H9 (cell line): ENCODE measurements around the gene DOCK10. TPM values are rescaled to one million over a fixed set of nuclear protein-coding genes. Genes with fewer than 3 reads are reported as not detected.

Experiments used
- DNase-seq: peaks from one replicate; pipeline ENCODE4 v3.0.0-alpha.2; 2017
- H2AFZ ChIP-seq: one replicate; pipeline ENCODE4 v1.6.1; 2013; ENCODE audit warnings: mild to moderate bottlenecking, low read length, control low read depth, moderate library complexity
- H2AK5ac ChIP-seq: 2 replicates; pipeline ENCODE4 v1.6.1; 2013; ENCODE audit warnings: low read length, control low read depth, mixed read lengths; ENCODE audit not compliant: insufficient read length
- H2BK120ac ChIP-seq: one replicate; pipeline ENCODE4 v1.6.1; 2013; ENCODE audit warnings: low read depth, mild to moderate bottlenecking, low read length, control low read depth, inconsistent platforms; ENCODE audit not compliant: poor library complexity, severe bottlenecking
- H2BK12ac ChIP-seq: 2 replicates; pipeline ENCODE4 v1.6.1; 2013; ENCODE audit warnings: low read length, control low read depth, mixed read lengths, low read depth; ENCODE audit not compliant: insufficient read length
- H2BK15ac ChIP-seq: 2 replicates; pipeline ENCODE4 v1.6.1; 2013; ENCODE audit warnings: low read depth, low read length, control low read depth
- H2BK20ac ChIP-seq: one replicate; pipeline ENCODE4 v1.6.1; 2013; ENCODE audit warnings: low read depth, mild to moderate bottlenecking, low read length, control low read depth, inconsistent platforms; ENCODE audit not compliant: poor library complexity, severe bottlenecking
- H2BK5ac ChIP-seq: 2 replicates; pipeline ENCODE4 v1.6.1; 2013; ENCODE audit warnings: low read length, control low read depth, mixed read lengths; ENCODE audit not compliant: insufficient read length
- H3K14ac ChIP-seq: 2 replicates; pipeline ENCODE4 v1.6.1; 2013; ENCODE audit warnings: low read length, control low read depth; ENCODE audit not compliant: insufficient read depth
- H3K18ac ChIP-seq: 2 replicates; pipeline ENCODE4 v1.6.1; 2013; ENCODE audit warnings: low read depth, mild to moderate bottlenecking, mixed read lengths, low read length, control low read depth; ENCODE audit not compliant: insufficient read length
- H3K23ac ChIP-seq: 2 replicates; pipeline ENCODE4 v1.6.1; 2013; ENCODE audit warnings: low read length, control low read depth, mixed read lengths, low read depth; ENCODE audit not compliant: insufficient read length
- H3K23me2 ChIP-seq: 2 replicates; pipeline ENCODE4 v1.6.1; 2013; ENCODE audit warnings: low read depth, mild to moderate bottlenecking, mixed read lengths, low read length, control low read depth; ENCODE audit not compliant: insufficient read length, poor library complexity, severe bottlenecking
- H3K27ac ChIP-seq: 2 replicates; pipeline ENCODE4 v1.5.1; 2013; ENCODE audit warnings: low read length, control low read depth, mixed read lengths, low read depth; ENCODE audit not compliant: insufficient read length
- H3K27me3 ChIP-seq: 2 replicates; pipeline ENCODE4 v1.6.1; 2013; ENCODE audit warnings: low read length, control low read depth, inconsistent platforms; ENCODE audit not compliant: insufficient read depth
- H3K4ac ChIP-seq: 2 replicates; pipeline ENCODE4 v1.6.1; 2013; ENCODE audit warnings: low read depth, mild to moderate bottlenecking, control low read depth, inconsistent platforms, low read length, moderate library complexity
- H3K4me1 ChIP-seq: 2 replicates; pipeline ENCODE4 v1.6.1; 2013; ENCODE audit warnings: low read length, control low read depth, inconsistent platforms; ENCODE audit not compliant: insufficient read depth
- H3K4me2 ChIP-seq: 2 replicates; pipeline ENCODE4 v1.6.1; 2013; ENCODE audit warnings: low read length, control low read depth, mixed read lengths; ENCODE audit not compliant: insufficient read length, insufficient read depth
- H3K56ac ChIP-seq: 2 replicates; pipeline ENCODE4 v1.6.1; 2013; ENCODE audit warnings: low read depth, mild to moderate bottlenecking, mixed read lengths, low read length, control low read depth; ENCODE audit not compliant: insufficient read length
- H3K79me1 ChIP-seq: 2 replicates; pipeline ENCODE4 v1.6.1; 2013; ENCODE audit warnings: low read depth, mild to moderate bottlenecking, moderate library complexity, low read length, control low read depth, inconsistent platforms; ENCODE audit not compliant: insufficient read depth, poor library complexity, severe bottlenecking
- H3K79me2 ChIP-seq: 2 replicates; pipeline ENCODE4 v1.6.1; 2013; ENCODE audit warnings: low read length, control low read depth, inconsistent platforms; ENCODE audit not compliant: insufficient read depth
- H3K9ac ChIP-seq: 2 replicates; pipeline ENCODE4 v1.6.1; 2013; ENCODE audit warnings: low read length, control low read depth, mixed read lengths; ENCODE audit not compliant: insufficient read length; ENCODE audit errors: extremely low read depth
- H3K9me3 ChIP-seq: one replicate; pipeline ENCODE4 v1.6.1; 2013; ENCODE audit warnings: low read depth, low read length, inconsistent platforms; ENCODE audit not compliant: control insufficient read depth
- H3T11ph ChIP-seq: one replicate; pipeline ENCODE4 v1.6.1; 2013; ENCODE audit warnings: mild to moderate bottlenecking, low read length, control low read depth, inconsistent platforms
- H4K20me1 ChIP-seq: one replicate; pipeline ENCODE4 v1.6.1; 2013; ENCODE audit not compliant: control insufficient read depth, insufficient read length, insufficient read depth
- H4K5ac ChIP-seq: 2 replicates; pipeline ENCODE4 v1.6.1; 2013; ENCODE audit warnings: low read depth, mild to moderate bottlenecking, mixed read lengths, low read length, control low read depth; ENCODE audit not compliant: insufficient read length
- H4K8ac ChIP-seq: replicated peaks from 2 replicates; pipeline ENCODE4 v1.6.1; 2013; ENCODE audit warnings: low read length, control low read depth, mixed read lengths, low read depth; ENCODE audit not compliant: insufficient read length
- H4K91ac ChIP-seq: 2 replicates; pipeline ENCODE4 v1.6.1; 2013; ENCODE audit warnings: low read depth, mild to moderate bottlenecking, moderate library complexity, mixed read lengths, low read length, control low read depth; ENCODE audit not compliant: insufficient read length
- H3K27ac Mint-ChIP-seq, 3 experiments: 2 replicates in 2 of 3; 3 replicates in 1 of 3; pipeline ENCODE4 v1.8.0; 2020 to 2021; ENCODE audit warnings: mixed read lengths in 3 of 3, mild to moderate bottlenecking in 1 of 3, moderate library complexity in 1 of 3
- H3K27me3 Mint-ChIP-seq: 2 replicates; pipeline ENCODE4 v1.8.0; 2021; ENCODE audit warnings: low read depth, mild to moderate bottlenecking, moderate library complexity, mixed read lengths
- H3K36me3 Mint-ChIP-seq, 3 experiments: 2 replicates in 2 of 3; 3 replicates in 1 of 3; pipeline ENCODE4 v1.8.0; 2020 to 2021; ENCODE audit warnings: low read depth in 3 of 3, mixed read lengths in 3 of 3; ENCODE audit not compliant: insufficient read depth in 1 of 3
- H3K4me1 Mint-ChIP-seq, 2 experiments: 2 replicates each; pipeline ENCODE4 v1.8.0; 2020; ENCODE audit warnings: mixed read lengths in 2 of 2
- H3K4me3 Mint-ChIP-seq, 2 experiments: 2 replicates in 1 of 2; 3 replicates in 1 of 2; pipeline ENCODE4 v1.8.0; 2020 to 2021; ENCODE audit warnings: mild to moderate bottlenecking in 2 of 2, mixed read lengths in 2 of 2, moderate library complexity in 1 of 2
- H3K9me3 Mint-ChIP-seq, 2 experiments: 2 replicates in 1 of 2; 3 replicates in 1 of 2; pipeline ENCODE4 v1.8.0; 2020; ENCODE audit warnings: mild to moderate bottlenecking in 2 of 2, mixed read lengths in 2 of 2, moderate library complexity in 1 of 2
- WGBS: extraction: QIAGEN DNeasy Blood & Tissue Kit; methylation state at CpG from one replicate; pipeline ENCODE4 v1.1.7; 2013; ENCODE audit warnings: missing lambda C conversion rate, low lambda C conversion rate, mixed read lengths; ENCODE audit not compliant: insufficient read length; ENCODE audit errors: extremely low coverage; 5-methylcytosine and 5-hydroxymethylcytosine counted together
- total RNA-seq: library from RNA; stranded (reverse); gene quantifications from 2 replicates; pipeline ENCODE4 v1.2.1, GENCODE V29; 2021
- TF ChIP-seq, protein P1 (sequence below): fragments of 200-600 bp; sonication (generic); conservative IDR thresholded peaks from 3 replicates; pipeline ENCODE4 v1.8.0; 2021; ENCODE audit warnings: antibody characterized with exemption, mild to moderate bottlenecking

DOCK10 gene
- total RNA-seq, 1 experiment from 2014 or later: 0.79 TPM

GRCh38 chr2:225064362-225064761 lies 22.1 kb upstream of the DOCK10 start:
- Mint-ChIP-seq H3K9me3 (peaks cover 23 to 24% of the 10 kb centered on the region in 2 experiments), H3K27me3 (no peaks in the 10 kb centered on the region), H3K4me3 (no peak overlapping the region), H3K4me1 (no peaks in the 10 kb centered on the region), H3K36me3 (peaks cover 18 to 25% (median 19%) of the 10 kb centered on the region in 3 experiments), H3K27ac (0 out of 7 replicates have a peak overlapping the region, but pooled peaks of 1 of the 3 experiments have one; percentile 44)
- no peak overlapping the region for H3K9ac ChIP-seq
- no peaks in the 10 kb centered on the region for H3K4me1 ChIP-seq
- H3T11ph ChIP-seq: no peak overlapping the region
- no peak overlapping the region for H4K91ac ChIP-seq
- H2BK15ac ChIP-seq: no peak overlapping the region
- no peaks in the 10 kb centered on the region for H3K27me3 ChIP-seq
- no peak overlapping the region for H3K4me2 ChIP-seq
- no peaks in the 10 kb centered on the region for H3K23me2 ChIP-seq
- no peak overlapping the region for H3K4ac ChIP-seq
- TF ChIP-seq, protein P1, sequence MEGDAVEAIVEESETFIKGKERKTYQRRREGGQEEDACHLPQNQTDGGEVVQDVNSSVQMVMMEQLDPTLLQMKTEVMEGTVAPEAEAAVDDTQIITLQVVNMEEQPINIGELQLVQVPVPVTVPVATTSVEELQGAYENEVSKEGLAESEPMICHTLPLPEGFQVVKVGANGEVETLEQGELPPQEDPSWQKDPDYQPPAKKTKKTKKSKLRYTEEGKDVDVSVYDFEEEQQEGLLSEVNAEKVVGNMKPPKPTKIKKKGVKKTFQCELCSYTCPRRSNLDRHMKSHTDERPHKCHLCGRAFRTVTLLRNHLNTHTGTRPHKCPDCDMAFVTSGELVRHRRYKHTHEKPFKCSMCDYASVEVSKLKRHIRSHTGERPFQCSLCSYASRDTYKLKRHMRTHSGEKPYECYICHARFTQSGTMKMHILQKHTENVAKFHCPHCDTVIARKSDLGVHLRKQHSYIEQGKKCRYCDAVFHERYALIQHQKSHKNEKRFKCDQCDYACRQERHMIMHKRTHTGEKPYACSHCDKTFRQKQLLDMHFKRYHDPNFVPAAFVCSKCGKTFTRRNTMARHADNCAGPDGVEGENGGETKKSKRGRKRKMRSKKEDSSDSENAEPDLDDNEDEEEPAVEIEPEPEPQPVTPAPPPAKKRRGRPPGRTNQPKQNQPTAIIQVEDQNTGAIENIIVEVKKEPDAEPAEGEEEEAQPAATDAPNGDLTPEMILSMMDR: no peak
- no peak overlapping the region for H3K27ac ChIP-seq
- H3K79me2 ChIP-seq: no peaks in the 10 kb centered on the region
- H2BK120ac ChIP-seq: no peak overlapping the region
- no peak overlapping the region for H2BK20ac ChIP-seq
- H4K5ac ChIP-seq: no peak overlapping the region
- no peaks in the 10 kb centered on the region for H4K20me1 ChIP-seq
- H3K14ac ChIP-seq: no peak overlapping the region
- H3K18ac ChIP-seq: no peak overlapping the region
- no CpG with 5 or more reads among the region's 2 CpGs for WGBS
- H3K56ac ChIP-seq: no peak overlapping the region
- no peak overlapping the region for H2BK5ac ChIP-seq
- no peaks in the 10 kb centered on the region for H3K79me1 ChIP-seq
- H2BK12ac ChIP-seq: no peak overlapping the region
- no peak overlapping the region for H2AK5ac ChIP-seq
- no peaks in the 10 kb centered on the region for H3K9me3 ChIP-seq
- DNase-seq: no peak
- no peak overlapping the region for H4K8ac ChIP-seq
- H2AFZ ChIP-seq: no peak overlapping the region
- no peak overlapping the region for H3K23ac ChIP-seq
